DND-41 (cell line): Measurements from ENCODE around the gene MSH5.

Source experiments
- CTCF ChIP-seq: IDR thresholded peaks from 2 replicates; pipeline ENCODE4 v1.5.1; 2012; ENCODE audit warnings: borderline replicate concordance, low read length, moderate library complexity, mild to moderate bottlenecking; ENCODE audit not compliant: poor library complexity, severe bottlenecking; ENCODE audit errors: extremely low read depth
- EZH2 ChIP-seq: IDR thresholded peaks from 3 replicates; pipeline ENCODE4 v1.6.1; 2012; ENCODE audit warnings: borderline replicate concordance, low read depth, mild to moderate bottlenecking, moderate library complexity, low read length, inconsistent platforms; ENCODE audit not compliant: severe bottlenecking

DNA sequence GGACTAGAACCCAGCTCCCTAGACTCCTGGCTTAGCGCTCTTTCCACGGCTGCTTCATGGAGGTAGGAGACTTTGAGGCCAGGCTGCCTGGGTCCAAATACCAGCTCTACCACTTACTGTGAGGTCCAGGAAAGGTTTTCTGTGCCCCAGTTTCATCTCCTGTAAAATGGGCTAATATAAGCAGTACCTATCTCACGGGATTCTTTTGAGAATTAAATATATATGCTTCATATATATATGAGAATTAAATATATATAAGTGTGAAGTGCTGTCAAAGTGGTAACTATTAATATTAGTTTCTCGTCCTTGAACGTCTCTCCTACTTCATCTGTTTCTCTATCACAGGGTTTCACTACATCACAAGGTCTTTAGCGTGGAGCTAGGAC lies 48.7 kb upstream of the MSH5 start:
- TF ChIP-seq CTCF (no peak), EZH2 (no peak)
